ENCODE measurements around the gene HDAC4.

GRCh38 chr2:239097428-239097696 lies 303.5 kb downstream of the HDAC4 start:
- TF ChIP-seq CTCF (IDR thresholded peaks at IDR 0.05) (no peak), POLR2A (IDR thresholded peaks at IDR 0.05) (no peak)
